ENCODE results near the gene PTPMT1. TPM values are rescaled to one million over a fixed set of nuclear protein-coding genes. Genes with fewer than 3 reads are reported as not detected.

The PTPMT1 gene
- total RNA-seq, 4 donors from 2014 or later = 70.0 to 95.7 (median 83.6) TPM

DNA sequence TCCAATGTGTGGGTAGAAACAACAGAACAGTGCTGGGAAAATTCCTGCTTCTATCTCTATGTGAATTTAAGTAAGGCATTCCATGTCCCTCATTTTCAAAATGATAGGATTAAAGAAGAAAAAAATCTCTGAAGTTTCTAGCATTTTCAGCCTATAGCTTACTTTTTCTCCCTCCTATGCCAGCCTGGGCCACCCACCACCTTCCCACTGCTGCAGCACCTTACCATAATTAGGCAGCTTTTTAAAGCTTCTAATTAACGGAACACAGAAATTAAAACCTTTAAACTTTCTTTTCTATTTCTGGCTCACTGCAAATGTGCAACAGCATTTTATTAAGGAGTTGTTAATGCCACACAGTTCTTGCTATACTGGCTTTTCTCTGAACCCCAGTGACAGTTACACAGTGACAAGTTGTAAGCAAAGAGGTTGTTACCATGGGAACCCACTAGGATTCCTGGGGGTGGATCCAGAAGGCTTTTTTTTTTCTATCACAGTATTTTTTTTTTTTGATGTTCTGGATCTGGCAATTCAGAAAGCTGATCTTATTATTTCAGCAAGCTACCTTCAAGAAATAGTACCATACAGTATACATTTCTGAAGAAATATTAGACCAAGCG is 32.7 kb upstream of the PTPMT1 start:
- no peak for TF ChIP-seq EP300 (IDR thresholded peaks at IDR 0.05)
- TF ChIP-seq POLR2A (IDR thresholded peaks at IDR 0.05) = no peak
- Histone ChIP-seq H3K9me3 (no peaks in the 10 kb centered on the region), H3K4me3 (no peak overlapping the region), H3K27me3 (no peaks in the 10 kb centered on the region), H3K27ac (peak overlapping the region; percentile 11 to 72 (median 53)), H3K36me3 (peaks cover 0 to 6% of the 10 kb centered on the region in 2 donors), H3K4me1 (peaks cover 14 to 98% (median 39%) of the 10 kb centered on the region in 3 donors)
- ATAC-seq = no peak
- WGBS, 2 donors (ENCODE audit: low coverage in 1 of 2) = 55 to 64% methylated on average over 1 of the region's 2 CpGs

DNA sequence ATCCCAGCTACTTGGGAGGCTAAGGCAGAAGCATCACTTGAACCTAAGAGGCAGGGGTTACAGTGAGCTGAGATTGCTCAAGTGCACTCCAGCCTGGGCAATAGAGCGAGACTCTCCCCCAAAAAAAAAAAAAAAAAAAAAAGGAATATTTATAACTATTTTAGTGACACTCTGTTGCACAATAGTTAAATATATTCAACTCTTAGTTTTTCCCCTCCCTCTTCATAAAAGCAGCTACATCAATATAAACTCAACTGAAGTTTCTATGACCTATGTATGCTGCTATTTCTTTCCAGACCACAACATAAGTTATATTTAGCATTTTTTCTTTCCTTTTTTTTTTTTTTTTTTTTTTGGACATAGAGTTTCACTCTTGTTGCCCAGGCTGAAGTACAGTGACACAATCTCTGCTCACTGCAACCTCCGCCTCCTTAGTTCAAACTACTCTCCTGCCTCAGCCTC is 31.7 kb upstream of the PTPMT1 start:
- TF ChIP-seq, protein P1, sequence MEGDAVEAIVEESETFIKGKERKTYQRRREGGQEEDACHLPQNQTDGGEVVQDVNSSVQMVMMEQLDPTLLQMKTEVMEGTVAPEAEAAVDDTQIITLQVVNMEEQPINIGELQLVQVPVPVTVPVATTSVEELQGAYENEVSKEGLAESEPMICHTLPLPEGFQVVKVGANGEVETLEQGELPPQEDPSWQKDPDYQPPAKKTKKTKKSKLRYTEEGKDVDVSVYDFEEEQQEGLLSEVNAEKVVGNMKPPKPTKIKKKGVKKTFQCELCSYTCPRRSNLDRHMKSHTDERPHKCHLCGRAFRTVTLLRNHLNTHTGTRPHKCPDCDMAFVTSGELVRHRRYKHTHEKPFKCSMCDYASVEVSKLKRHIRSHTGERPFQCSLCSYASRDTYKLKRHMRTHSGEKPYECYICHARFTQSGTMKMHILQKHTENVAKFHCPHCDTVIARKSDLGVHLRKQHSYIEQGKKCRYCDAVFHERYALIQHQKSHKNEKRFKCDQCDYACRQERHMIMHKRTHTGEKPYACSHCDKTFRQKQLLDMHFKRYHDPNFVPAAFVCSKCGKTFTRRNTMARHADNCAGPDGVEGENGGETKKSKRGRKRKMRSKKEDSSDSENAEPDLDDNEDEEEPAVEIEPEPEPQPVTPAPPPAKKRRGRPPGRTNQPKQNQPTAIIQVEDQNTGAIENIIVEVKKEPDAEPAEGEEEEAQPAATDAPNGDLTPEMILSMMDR (IDR thresholded peaks at IDR 0.05) = no peak
- TF ChIP-seq EP300 (IDR thresholded peaks at IDR 0.05) (no peak), POLR2AphosphoS5 (IDR thresholded peaks at IDR 0.05) (peak; percentile 12)
- peak; percentile 47 for ATAC-seq
- 45 to 60% methylated on average over 1 to 2 of the region's 2 CpGs for WGBS, 2 donors (ENCODE audit: low coverage in 1 of 2)
- peaks cover 14 to 99% (median 39%) of the 10 kb centered on the region in 3 donors for H3K4me1 ChIP-seq
- H3K36me3 ChIP-seq = peaks cover 0 to 6% of the 10 kb centered on the region in 2 donors
- H3K27me3 ChIP-seq = no peaks in the 10 kb centered on the region
- H3K9me3 ChIP-seq = no peaks in the 10 kb centered on the region
- peak overlapping the region; percentile 11 to 72 (median 46) for H3K27ac ChIP-seq
- no peak overlapping the region for H3K4me3 ChIP-seq

DNA sequence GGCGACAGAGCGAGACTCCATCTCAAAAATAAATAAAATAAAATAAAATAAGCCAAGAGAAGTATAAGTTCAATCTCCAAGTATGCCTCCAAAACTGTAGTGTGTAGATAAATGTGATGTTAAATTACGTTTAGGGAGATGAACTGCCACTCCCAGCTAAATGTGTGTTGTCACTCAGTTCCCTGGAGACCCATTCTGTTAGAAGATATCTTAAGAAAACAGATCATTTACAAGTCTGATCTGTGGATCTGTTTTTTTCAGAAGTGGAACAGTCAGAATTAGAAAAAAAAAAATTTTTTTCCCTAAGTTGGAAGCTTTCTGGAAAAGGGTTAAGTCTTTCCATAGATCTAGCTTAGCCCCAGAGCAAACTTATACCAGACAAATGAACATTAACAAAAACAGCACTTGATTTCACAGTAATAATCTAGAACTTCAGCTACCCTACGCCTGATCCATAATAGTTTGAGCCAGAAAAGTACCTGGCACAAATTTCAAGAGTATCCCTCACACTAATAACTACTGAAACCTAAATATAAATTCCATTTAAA is 30.6 kb upstream of the PTPMT1 start:
- 52 to 69% methylated on average over 4 of the region's 4 CpGs for WGBS, 2 donors (ENCODE audit: low coverage in 1 of 2)
- Histone ChIP-seq H3K4me3 (no peak overlapping the region), H3K27me3 (no peaks in the 10 kb centered on the region), H3K9me3 (no peaks in the 10 kb centered on the region), H3K4me1 (peaks cover 17 to 99% (median 43%) of the 10 kb centered on the region in 3 donors), H3K27ac (peak overlapping the region in 1 of 4 donors; percentile 72), H3K36me3 (peaks cover 0 to 6% of the 10 kb centered on the region in 2 donors)
- ATAC-seq = no peak
- TF ChIP-seq POLR2A (IDR thresholded peaks at IDR 0.05) = no peak
- TF ChIP-seq POLR2AphosphoS5 (IDR thresholded peaks at IDR 0.05) = no peak
- TF ChIP-seq, protein P1 (IDR thresholded peaks at IDR 0.05) = no peak
- TF ChIP-seq EP300 (IDR thresholded peaks at IDR 0.05) = no peak

DNA sequence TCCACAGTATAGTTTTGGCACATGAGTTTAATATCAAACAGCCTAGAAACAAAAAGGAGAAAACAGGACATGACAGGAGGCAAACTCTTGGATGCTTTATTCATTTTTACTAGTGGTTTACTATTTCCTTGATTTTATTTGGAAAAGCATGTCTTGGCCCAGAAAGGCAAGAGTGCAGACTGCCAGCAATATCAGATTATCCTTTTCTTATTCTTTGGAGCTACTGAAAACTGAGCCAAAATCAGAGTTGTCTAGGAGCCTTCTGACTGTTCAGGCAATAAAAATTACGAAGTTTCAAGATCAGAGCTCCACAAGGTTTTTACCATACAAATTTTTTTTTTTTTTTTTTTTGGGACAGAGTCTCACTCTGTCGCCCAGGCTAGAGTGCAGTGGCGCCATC is 28.5 kb upstream of the PTPMT1 start:
- TF ChIP-seq POLR2AphosphoS5 (IDR thresholded peaks at IDR 0.05) = no peak
- TF ChIP-seq EP300 (IDR thresholded peaks at IDR 0.05) = no peak
- no peak for TF ChIP-seq POLR2A (IDR thresholded peaks at IDR 0.05)
- TF ChIP-seq, protein P1 (IDR thresholded peaks at IDR 0.05) = no peak
- Histone ChIP-seq H3K27me3 (no peaks in the 10 kb centered on the region), H3K27ac (peak overlapping the region in 2 of 4 donors; percentile 15 to 16), H3K36me3 (peaks cover 0 to 6% of the 10 kb centered on the region in 2 donors), H3K9me3 (no peaks in the 10 kb centered on the region), H3K4me3 (no peak overlapping the region), H3K4me1 (peaks cover 21 to 96% (median 52%) of the 10 kb centered on the region in 3 donors)
- 45 to 49% methylated on average over 3 of the region's 3 CpGs for WGBS, 2 donors (ENCODE audit: low coverage in 1 of 2)
- no peak for ATAC-seq

DNA sequence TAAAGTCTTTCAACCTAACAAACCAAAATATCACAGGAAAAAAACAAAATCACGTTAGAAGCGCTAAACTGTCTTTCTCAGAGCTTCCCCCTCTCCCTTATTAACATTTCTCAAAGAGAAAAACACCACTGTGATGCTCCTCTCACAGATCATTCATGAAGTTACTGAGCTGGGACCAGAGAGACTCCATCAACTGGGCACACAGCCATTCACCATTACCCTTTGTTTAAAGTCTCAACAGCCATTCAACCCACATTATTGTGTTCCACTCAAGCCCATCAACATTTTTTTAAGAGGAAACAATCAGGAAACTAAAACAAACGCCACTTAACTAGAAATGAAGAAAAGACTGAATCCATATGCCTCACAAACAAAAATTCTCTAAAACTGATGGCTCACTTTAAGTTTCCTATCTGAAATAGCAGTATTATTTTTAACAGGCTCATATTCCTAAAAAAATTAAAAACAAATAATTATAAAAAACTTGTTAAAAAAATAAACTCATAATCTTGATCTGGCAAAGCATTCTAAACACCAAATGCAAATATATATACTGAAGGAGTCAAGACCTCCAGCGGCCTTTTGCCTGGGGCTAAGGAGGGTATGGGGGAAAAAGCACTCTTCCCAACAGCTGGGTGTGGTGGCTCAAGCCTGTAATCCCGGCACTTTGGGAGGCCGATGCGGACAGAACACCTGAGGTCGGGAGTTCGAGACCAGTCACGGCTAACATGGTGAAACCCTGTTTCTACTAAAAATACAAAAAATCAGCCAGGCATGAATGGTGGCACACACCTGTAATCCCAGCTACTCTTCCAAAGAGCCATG is 26.4 kb upstream of the PTPMT1 start:
- no peak for ATAC-seq
- 49 to 66% methylated on average over 8 to 10 of the region's 10 CpGs for WGBS, 2 donors (ENCODE audit: low coverage in 1 of 2)
- no peak for TF ChIP-seq POLR2AphosphoS5 (IDR thresholded peaks at IDR 0.05)
- TF ChIP-seq POLR2A (IDR thresholded peaks at IDR 0.05) = no peak
- no peak for TF ChIP-seq EP300 (IDR thresholded peaks at IDR 0.05)
- TF ChIP-seq, protein P1 (IDR thresholded peaks at IDR 0.05) = no peak
- peaks cover 10 to 96% (median 38%) of the 10 kb centered on the region in 3 donors for H3K4me1 ChIP-seq
- H3K27me3 ChIP-seq = no peaks in the 10 kb centered on the region
- peaks cover 0 to 6% of the 10 kb centered on the region in 2 donors for H3K36me3 ChIP-seq
- H3K4me3 ChIP-seq = no peak overlapping the region
- peak overlapping the region in 3 of 4 donors; percentile 0 to 41 (median 7) for H3K27ac ChIP-seq
- H3K9me3 ChIP-seq = no peaks in the 10 kb centered on the region
